ENCODE results near the gene CYP2A13.
"Not testable (repeated sequence)": the region's sequence is repeated elsewhere in the genome, so short reads cannot be mapped to it uniquely, and the experiment has no call there.

DNA sequence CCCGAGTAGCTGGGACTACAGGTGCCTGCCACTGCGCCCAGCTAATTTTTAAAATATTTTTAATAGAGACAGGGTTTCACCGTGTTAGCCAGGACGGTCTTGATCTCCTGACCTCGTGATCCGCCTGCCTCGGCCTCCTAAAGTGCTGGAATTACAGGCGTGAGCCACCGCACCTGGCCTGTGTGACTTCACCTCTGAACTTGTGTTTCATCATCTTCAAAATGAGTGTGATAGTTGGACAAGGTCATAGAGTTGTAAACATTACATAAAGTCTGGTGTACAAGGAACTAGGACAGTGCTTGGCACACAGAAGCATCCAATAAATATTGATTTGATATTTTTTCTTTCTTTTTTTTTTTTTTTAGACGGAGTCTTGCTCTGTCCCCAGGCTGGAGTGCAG lies 34.9 kb upstream of the CYP2A13 start:
- TF ChIP-seq SUZ12 (IDR thresholded peaks at IDR 0.05); SP1 (IDR thresholded peaks at IDR 0.05); ZNF384 (IDR thresholded peaks at IDR 0.05); HDGF (IDR thresholded peaks at IDR 0.05; ENCODE audit: borderline replicate concordance); BHLHE40 (IDR thresholded peaks at IDR 0.05; ENCODE audit: borderline replicate concordance); TARDBP (IDR thresholded peaks at IDR 0.05); FOXK2 (IDR thresholded peaks at IDR 0.05); ARNT (IDR thresholded peaks at IDR 0.05); ELF4 (IDR thresholded peaks at IDR 0.05); FOXM1 (IDR thresholded peaks at IDR 0.05; ENCODE audit: borderline replicate concordance); NFRKB (IDR thresholded peaks at IDR 0.05); L3MBTL2 (conservative IDR thresholded peaks at IDR 0.05); FOXA1 (IDR thresholded peaks at IDR 0.05); CTBP1 (IDR thresholded peaks at IDR 0.05; ENCODE audit: borderline replicate concordance): not testable (repeated sequence)

Data from HEK293T (cell line).